Vagina (tissue), 2 donors: ENCODE results near the gene MFAP3L.

ENCODE experiments used
- POLR2A ChIP-seq, 2 donors: fragments of 450-650 bp; IDR thresholded peaks; one replicate each; pipeline ENCODE4 v1.6.1; 2017; ENCODE audit warnings: antibody characterized with exemption in 2 of 2, mild to moderate bottlenecking in 2 of 2, moderate library complexity in 2 of 2
- POLR2AphosphoS5 ChIP-seq, 2 donors: sonication (generic); formaldehyde crosslinking; IDR thresholded peaks; one replicate each; pipeline ENCODE4 v1.9.0; 2017; ENCODE audit warnings: antibody characterized with exemption in 2 of 2, mild to moderate bottlenecking in 2 of 2, low read depth in 1 of 2; ENCODE audit not compliant: insufficient read depth in 1 of 2
- TF ChIP-seq, protein P1 (sequence below), 3 experiments: fragments of 450-650 bp in 2 of 3; fragments of 200-600 bp in 1 of 3; sonication (generic) in 1 of 3; IDR thresholded peaks; one replicate each; pipeline ENCODE4 v1.5.1; 2017 to 2019; ENCODE audit warnings: antibody characterized with exemption in 3 of 3, mild to moderate bottlenecking in 2 of 3, moderate library complexity in 2 of 3

DNA sequence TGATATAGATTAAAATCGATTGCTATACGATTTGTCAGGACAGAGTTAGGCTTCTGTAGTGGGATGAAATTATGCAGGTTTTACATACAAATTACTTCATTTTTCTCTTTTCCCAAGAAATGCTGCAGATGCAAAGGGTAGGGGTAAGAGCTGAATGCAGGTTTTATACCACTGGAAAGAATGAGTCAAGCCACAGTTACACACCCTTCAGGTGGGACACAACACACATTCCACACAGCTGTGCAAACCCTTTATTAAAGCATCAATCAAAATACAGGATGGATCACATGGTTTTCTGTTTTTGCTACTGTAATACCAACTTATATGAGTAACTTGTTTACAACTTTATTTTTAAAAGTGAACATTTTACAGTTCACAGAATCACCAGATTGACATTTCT is 39.8 kb downstream of the MFAP3L start:
- TF ChIP-seq POLR2AphosphoS5 (IDR thresholded peaks at IDR 0.05; ENCODE audit: insufficient read depth in 1 of 2, low read depth in 1 of 2) = no peak
- TF ChIP-seq, protein P1, sequence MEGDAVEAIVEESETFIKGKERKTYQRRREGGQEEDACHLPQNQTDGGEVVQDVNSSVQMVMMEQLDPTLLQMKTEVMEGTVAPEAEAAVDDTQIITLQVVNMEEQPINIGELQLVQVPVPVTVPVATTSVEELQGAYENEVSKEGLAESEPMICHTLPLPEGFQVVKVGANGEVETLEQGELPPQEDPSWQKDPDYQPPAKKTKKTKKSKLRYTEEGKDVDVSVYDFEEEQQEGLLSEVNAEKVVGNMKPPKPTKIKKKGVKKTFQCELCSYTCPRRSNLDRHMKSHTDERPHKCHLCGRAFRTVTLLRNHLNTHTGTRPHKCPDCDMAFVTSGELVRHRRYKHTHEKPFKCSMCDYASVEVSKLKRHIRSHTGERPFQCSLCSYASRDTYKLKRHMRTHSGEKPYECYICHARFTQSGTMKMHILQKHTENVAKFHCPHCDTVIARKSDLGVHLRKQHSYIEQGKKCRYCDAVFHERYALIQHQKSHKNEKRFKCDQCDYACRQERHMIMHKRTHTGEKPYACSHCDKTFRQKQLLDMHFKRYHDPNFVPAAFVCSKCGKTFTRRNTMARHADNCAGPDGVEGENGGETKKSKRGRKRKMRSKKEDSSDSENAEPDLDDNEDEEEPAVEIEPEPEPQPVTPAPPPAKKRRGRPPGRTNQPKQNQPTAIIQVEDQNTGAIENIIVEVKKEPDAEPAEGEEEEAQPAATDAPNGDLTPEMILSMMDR (IDR thresholded peaks at IDR 0.05) = no peak
- TF ChIP-seq POLR2A (IDR thresholded peaks at IDR 0.05) = no peak
